ENCODE measurements around the gene RBM15B.
A peak's percentile ranks its signal among the peaks of the same experiment; 100 is the strongest.

Gene RBM15B

DNA sequence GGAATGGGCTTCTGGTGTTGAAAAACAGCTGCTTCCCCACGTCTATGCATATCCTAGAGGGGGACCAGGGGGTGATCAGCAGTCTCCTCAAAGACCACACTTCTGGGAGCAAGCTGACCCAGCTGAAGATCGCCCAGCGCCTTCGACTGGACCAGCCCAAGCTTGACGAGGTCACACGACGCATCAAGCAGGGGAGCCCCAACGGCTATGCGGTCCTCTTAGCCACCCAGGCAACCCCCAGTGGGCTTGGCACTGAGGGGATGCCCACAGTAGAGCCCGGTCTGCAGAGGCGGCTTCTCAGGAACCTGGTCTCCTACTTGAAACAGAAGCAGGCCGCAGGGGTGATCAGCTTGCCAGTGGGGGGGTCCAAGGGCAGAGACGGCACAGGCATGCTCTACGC, 2.5 kb downstream of the RBM15B start:
- DNase-seq, result no peak

GRCh38 chr3:51394541-51394940, 3.5 kb downstream of the RBM15B start:
- DNase-seq, result no peak

- DNase-seq, result no peak
Observed at GRCh38 chr3:51395493-51396213, 4.6 kb downstream of the RBM15B start.

DNA sequence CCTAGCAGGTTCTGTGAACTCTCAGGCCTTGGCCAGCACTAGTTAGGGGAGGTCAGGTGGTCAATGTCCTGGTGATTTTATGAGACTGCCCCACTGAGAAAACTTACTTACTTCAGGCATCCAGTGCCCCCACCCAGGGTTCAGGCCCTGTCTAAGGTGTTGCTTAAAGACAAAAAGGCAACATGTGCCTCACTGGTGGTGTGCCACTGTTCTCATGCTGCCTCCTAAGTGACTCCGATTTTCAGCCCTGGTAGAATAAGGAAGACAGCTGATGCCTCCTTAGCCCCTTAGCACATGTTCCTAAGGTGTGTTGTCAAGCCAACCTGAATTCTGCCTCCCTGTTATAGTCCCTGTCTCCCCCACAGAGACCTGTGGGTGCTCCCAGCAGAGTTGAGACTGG, 5.3 kb downstream of the RBM15B start:
- no peak for DNase-seq

DNA sequence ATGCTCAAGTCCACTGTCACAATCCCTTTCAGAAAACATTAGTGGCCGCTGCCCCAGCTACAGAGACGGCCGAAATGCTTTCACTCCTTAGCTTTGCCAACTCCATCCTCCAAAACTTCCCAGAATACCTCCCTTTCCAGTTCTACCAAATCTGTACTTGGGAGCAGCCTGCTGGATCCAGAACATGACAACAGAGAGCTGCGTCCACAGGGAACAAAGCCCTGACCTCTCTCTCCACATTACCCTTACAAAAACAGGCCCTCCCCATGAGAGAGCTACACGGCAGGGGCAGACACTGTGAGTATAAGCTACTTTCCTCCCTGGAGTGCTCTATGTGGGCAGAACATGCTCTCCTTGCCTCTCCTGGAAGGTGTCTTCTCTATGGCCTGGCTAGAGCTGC, 6.3 kb downstream of the RBM15B start:
- no peak for DNase-seq

- no peak for DNase-seq
Observed at GRCh38 chr3:51398595-51399310, 7.7 kb downstream of the RBM15B start.

GRCh38 chr3:51400166-51400565, 9.1 kb downstream of the RBM15B start:
- no peak for DNase-seq

DNA sequence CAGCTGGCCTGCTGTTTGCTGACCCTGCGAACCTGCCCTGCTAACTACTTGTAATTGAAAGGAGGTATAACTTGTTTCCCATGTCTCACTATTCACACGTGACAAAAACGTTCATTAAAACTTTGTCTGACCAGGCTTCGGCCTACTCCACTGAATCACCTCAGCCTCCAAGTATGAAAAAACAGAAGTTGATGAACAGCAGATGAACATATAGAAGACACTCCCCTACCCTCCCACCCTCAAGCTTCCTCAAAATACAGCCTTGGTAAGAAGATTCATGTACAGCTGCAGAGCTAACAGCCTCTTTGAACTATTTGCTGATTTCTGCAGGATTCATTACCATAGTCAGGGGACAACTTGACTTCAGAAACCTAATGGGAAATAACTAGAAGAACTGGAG, 10.7 kb downstream of the RBM15B start:
- DNase-seq, result no peak

DNA sequence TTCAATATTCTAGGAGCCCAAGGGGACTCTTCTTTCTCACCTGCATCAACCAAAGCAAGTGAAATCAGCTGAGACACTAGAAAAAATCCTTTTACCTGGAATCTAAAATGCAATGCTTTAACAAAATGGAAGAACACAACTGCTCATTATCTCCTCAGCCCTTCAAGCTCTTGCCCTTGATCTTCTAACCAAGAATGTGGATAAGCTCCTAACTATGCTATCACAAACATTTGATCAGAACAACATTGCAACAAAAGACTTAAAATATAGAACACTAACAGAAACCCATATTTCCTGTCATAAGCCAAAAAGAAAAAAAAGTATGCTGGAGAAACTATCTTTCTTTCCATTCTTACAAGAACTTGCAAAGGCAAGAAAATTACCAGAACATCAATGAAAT, 12.6 kb downstream of the RBM15B start:
- DNase-seq, result no peak

GRCh38 chr3:51408021-51408420, 16.9 kb downstream of the RBM15B start:
- DNase-seq, result no peak

GRCh38 chr3:51408813-51409212, 17.7 kb downstream of the RBM15B start:
- DNase-seq, result no peak

- DNase-seq, result no peak
Observed at GRCh38 chr3:51422211-51422610, 31.1 kb downstream of the RBM15B start.

- DNase-seq, result no peak
Observed at GRCh38 chr3:51426921-51427320, 35.8 kb downstream of the RBM15B start.

DNA sequence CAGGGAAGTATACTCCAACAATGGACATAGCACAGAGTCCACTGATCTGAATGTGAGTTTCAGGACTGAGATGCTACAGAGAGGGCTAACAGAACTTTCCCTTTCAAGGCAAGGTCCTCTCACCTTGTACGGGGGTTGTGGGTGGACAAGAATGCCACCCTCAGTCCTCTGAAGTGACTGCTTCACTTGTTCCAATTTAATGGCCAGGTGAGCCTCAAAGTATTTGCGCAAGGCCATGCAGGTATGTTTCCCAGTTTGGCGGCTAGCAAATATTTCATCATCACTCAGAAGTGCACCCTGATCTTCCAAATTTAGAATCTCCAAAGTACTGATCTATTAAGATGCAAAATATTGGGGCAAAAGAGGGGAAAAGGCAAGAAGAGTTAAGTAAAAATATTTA, 38.1 kb downstream of the RBM15B start:
- no peak for DNase-seq

- DNase-seq, result no peak
Observed at GRCh38 chr3:51434110-51434509, 43.0 kb downstream of the RBM15B start.

DNA sequence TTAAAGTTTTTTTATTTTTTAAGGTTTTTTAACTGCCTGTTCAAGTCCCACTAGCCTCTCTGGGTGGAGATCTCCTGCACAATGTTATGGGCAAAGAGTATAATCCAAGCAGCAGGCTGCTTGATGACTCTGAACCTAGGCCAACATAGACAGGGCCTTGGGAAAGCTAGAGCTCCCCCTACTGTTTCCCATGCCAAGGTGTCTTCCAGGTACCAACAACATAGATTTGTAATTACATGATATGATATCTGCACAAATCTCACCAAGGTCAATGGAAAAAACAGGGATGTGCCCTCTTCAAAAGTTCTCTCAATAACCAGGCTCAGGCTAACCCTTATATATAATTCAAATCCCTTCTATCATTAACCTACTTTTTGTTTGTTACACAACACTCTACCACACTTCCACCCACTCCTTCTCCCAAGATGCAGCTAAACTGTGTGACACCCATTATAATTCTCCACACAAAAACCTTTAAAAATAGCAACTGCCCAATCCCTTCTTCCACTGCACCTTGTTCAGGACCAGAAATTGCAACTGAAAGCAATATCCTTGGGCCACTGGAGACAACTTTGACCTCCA, 43.8 kb downstream of the RBM15B start:
- DNase-seq, result peak; percentile 17

DNA sequence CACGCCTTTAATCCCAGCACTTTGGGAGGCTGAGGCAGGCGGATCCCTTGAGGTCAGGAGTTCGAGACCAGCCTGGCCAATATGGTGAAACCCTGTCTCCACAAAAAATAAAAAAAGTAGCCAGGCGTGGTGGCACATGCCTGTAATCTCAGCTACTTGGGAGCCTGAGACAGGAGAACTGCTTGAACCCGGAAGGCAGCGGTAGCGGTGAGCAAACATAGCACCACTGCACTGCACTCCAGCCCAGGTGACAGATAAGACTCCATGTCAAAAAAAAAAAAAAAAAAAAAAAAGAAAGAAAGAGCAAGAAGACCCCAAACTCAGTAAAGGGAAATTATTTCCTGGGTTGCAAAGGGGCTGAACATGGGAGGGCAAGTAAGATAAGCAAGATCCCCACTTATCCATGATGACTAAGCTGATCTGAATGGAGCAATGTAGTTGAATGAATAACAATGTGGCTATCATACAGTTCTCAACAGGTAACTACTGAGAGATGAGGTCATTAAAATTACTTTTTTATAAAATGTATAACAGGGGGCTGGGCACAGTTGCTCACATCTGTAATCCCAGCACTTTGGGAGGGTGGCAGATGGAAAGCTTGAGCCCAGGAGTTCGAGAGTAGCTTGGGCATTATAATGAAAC, 46.0 kb downstream of the RBM15B start:
- no peak for DNase-seq

- DNase-seq, result no peak
Observed at GRCh38 chr3:51441282-51442030, 50.4 kb downstream of the RBM15B start.

- no peak for DNase-seq
Observed at GRCh38 chr3:51445544-51446280, 54.6 kb downstream of the RBM15B start.

All from stimulated activated CD4-positive, alpha-beta T cell treated with anti-CD3 and anti-CD28 coated beads, Interleukin-4, amount 100 ng/mL, for 1 hour (primary cell).